Vagina (tissue), 2 donors: ENCODE data around the gene C16orf89.

Experiments
- POLR2A ChIP-seq, 2 donors: fragments of 450-650 bp; IDR thresholded peaks; one replicate each; pipeline ENCODE4 v1.6.1; 2017; ENCODE audit warnings: antibody characterized with exemption in 2 of 2, mild to moderate bottlenecking in 2 of 2, moderate library complexity in 2 of 2
- POLR2AphosphoS5 ChIP-seq, 2 donors: sonication (generic); formaldehyde crosslinking; IDR thresholded peaks; one replicate each; pipeline ENCODE4 v1.9.0; 2017; ENCODE audit warnings: antibody characterized with exemption in 2 of 2, mild to moderate bottlenecking in 2 of 2, low read depth in 1 of 2; ENCODE audit not compliant: insufficient read depth in 1 of 2
- TF ChIP-seq, protein P1 (sequence below), 3 experiments: fragments of 450-650 bp in 2 of 3; fragments of 200-600 bp in 1 of 3; sonication (generic) in 1 of 3; IDR thresholded peaks; one replicate each; pipeline ENCODE4 v1.5.1; 2017 to 2019; ENCODE audit warnings: antibody characterized with exemption in 3 of 3, mild to moderate bottlenecking in 2 of 3, moderate library complexity in 2 of 3

DNA sequence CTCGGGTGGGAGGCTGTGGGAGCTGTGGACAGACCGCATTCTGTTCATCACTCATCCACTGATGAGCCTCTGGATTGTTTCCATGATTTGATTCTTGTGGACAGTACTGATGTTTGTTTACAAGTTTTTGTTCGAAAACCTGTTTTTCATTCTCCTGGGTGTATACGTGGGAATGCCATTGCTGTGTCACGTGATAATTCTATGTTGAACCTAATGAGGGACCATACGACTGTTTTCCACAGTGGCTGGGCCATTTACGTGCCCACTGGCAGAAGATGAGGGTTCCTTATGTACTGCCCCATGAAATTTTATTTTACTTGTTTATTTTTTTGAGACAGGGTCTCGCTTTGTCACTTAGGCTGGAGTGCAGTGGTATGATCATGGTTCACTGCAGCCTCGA is 3.3 kb upstream of the C16orf89 start:
- TF ChIP-seq POLR2A (IDR thresholded peaks at IDR 0.05) (no peak), POLR2AphosphoS5 (IDR thresholded peaks at IDR 0.05; ENCODE audit: insufficient read depth in 1 of 2, low read depth in 1 of 2) (no peak)
- TF ChIP-seq, protein P1, sequence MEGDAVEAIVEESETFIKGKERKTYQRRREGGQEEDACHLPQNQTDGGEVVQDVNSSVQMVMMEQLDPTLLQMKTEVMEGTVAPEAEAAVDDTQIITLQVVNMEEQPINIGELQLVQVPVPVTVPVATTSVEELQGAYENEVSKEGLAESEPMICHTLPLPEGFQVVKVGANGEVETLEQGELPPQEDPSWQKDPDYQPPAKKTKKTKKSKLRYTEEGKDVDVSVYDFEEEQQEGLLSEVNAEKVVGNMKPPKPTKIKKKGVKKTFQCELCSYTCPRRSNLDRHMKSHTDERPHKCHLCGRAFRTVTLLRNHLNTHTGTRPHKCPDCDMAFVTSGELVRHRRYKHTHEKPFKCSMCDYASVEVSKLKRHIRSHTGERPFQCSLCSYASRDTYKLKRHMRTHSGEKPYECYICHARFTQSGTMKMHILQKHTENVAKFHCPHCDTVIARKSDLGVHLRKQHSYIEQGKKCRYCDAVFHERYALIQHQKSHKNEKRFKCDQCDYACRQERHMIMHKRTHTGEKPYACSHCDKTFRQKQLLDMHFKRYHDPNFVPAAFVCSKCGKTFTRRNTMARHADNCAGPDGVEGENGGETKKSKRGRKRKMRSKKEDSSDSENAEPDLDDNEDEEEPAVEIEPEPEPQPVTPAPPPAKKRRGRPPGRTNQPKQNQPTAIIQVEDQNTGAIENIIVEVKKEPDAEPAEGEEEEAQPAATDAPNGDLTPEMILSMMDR (IDR thresholded peaks at IDR 0.05): no peak
